HEK293T (cell line): ENCODE data around the gene DIO1.

ENCODE experiments used
- ARNT ChIP-seq: fragments of 450-650 bp; IDR thresholded peaks from 2 replicates; pipeline ENCODE4 v1.6.1; 2017; ENCODE audit warnings: mild to moderate bottlenecking
- BHLHE40 ChIP-seq: fragments of 450-650 bp; IDR thresholded peaks from 2 replicates; pipeline ENCODE4 v1.6.1; 2016; ENCODE audit warnings: mild to moderate bottlenecking, moderate library complexity, borderline replicate concordance
- CTBP1 ChIP-seq: fragments of 450-650 bp; IDR thresholded peaks from 2 replicates; pipeline ENCODE4 v1.6.1; 2016; ENCODE audit warnings: borderline replicate concordance
- FOXA1 ChIP-seq: fragments of 450-650 bp; IDR thresholded peaks from 2 replicates; pipeline ENCODE4 v1.6.1; 2016; ENCODE audit warnings: mild to moderate bottlenecking
- FOXK2 ChIP-seq: fragments of 450-650 bp; IDR thresholded peaks from 2 replicates; pipeline ENCODE4 v1.6.1; 2016; ENCODE audit warnings: mild to moderate bottlenecking
- FOXM1 ChIP-seq: fragments of 450-650 bp; IDR thresholded peaks from 2 replicates; pipeline ENCODE4 v1.6.1; 2017; ENCODE audit warnings: mild to moderate bottlenecking, borderline replicate concordance
- HDGF ChIP-seq: fragments of 450-650 bp; IDR thresholded peaks from 2 replicates; pipeline ENCODE4 v1.6.1; 2017; ENCODE audit warnings: antibody characterized with exemption, borderline replicate concordance
- L3MBTL2 ChIP-seq: fragments of 450-650 bp; conservative IDR thresholded peaks from 2 replicates; pipeline ENCODE4 v1.6.1; 2016; ENCODE audit warnings: mild to moderate bottlenecking
- SP1 ChIP-seq: fragments of 450-650 bp; IDR thresholded peaks from 2 replicates; pipeline ENCODE4 v1.6.1; 2017
- SUZ12 ChIP-seq: fragments of 450-650 bp; IDR thresholded peaks from 2 replicates; pipeline ENCODE4 v1.6.1; 2016; ENCODE audit warnings: mild to moderate bottlenecking
- TARDBP ChIP-seq: fragments of 450-650 bp; IDR thresholded peaks from 2 replicates; pipeline ENCODE4 v1.6.1; 2016

GRCh38 chr1:53905509-53905908 lies 11.5 kb downstream of the DIO1 start:
- TF ChIP-seq ARNT (no peak), FOXM1 (no peak), L3MBTL2 (no peak), BHLHE40 (no peak), FOXK2 (no peak), HDGF (no peak), SUZ12 (no peak), SP1 (no peak), FOXA1 (no peak), CTBP1 (no peak), TARDBP (no peak)
